Spleen (tissue), 7 donors: ENCODE measurements around the gene RABL2B.
A peak's percentile ranks its signal among the peaks of the same experiment; 100 is the strongest.

Source experiments
- CTCF ChIP-seq, 11 experiments: fragments of 200-600 bp in 7 of 11; fragments of 450-650 bp in 4 of 11; sonication (generic) in 4 of 11; IDR thresholded peaks in 8 of 11; conservative IDR thresholded peaks in 3 of 11; 1 replicate in 7 of 11; 2 replicates in 4 of 11; pipeline versions ENCODE4 v1.4.0 to v1.8.0; 2016 to 2021; ENCODE audit warnings: antibody characterized with exemption in 11 of 11, inconsistent platforms in 4 of 11, mild to moderate bottlenecking in 1 of 11
- POLR2AphosphoS5 ChIP-seq, 3 donors: sonication (generic); formaldehyde crosslinking; IDR thresholded peaks; one replicate each; pipeline ENCODE4 v1.5.1; 2017; ENCODE audit warnings: antibody characterized with exemption in 3 of 3
- donor health status: DM: no; HTN: no; CAD: no; lungs with moderate emphysema.
- donor health status: DM: no; HTN: no; CAD: no.
- donor health status: DM: no; HTN: no; CAD: no.

- TF ChIP-seq CTCF (IDR thresholded peaks at IDR 0.05 in 8 of 11, conservative IDR thresholded peaks at IDR 0.05 in 3 of 11): no peak
- peak in 1 of 3 donors; percentile 14 for TF ChIP-seq POLR2AphosphoS5 (IDR thresholded peaks at IDR 0.05)
Observed at GRCh38 chr22:50723991-50724390, 59.4 kb downstream of the RABL2B start.
